Neuronal stem cell (in vitro differentiated cells): Measurements from ENCODE around the gene ARHGAP5.

Source experiments
- DNase-seq: peaks from one replicate; pipeline ENCODE4 v3.0.0-alpha.2; 2013; ENCODE audit warnings: low spot score
- H2AFZ ChIP-seq: one replicate; pipeline ENCODE4 v1.6.1; 2013; ENCODE audit warnings: mild to moderate bottlenecking, low read length, inconsistent platforms
- H2AK5ac ChIP-seq: 2 replicates; pipeline ENCODE4 v1.6.1; 2013; ENCODE audit warnings: low read depth, mild to moderate bottlenecking, inconsistent platforms, low read length, moderate library complexity, mixed read lengths
- H2BK120ac ChIP-seq: 2 replicates; pipeline ENCODE4 v1.6.1; 2013; ENCODE audit warnings: low read depth, mild to moderate bottlenecking, inconsistent platforms, low read length, moderate library complexity, mixed read lengths
- H2BK12ac ChIP-seq: one replicate; pipeline ENCODE4 v1.6.1; 2013; ENCODE audit warnings: low read length, inconsistent platforms
- H2BK15ac ChIP-seq: 2 replicates; pipeline ENCODE4 v1.6.1; 2013; ENCODE audit warnings: mild to moderate bottlenecking, low read length, inconsistent platforms, mixed read lengths
- H2BK5ac ChIP-seq: one replicate; pipeline ENCODE4 v1.6.1; 2013; ENCODE audit warnings: inconsistent platforms, mild to moderate bottlenecking, low read length, moderate library complexity
- H3K14ac ChIP-seq: one replicate; pipeline ENCODE4 v1.6.1; 2013; ENCODE audit warnings: low read length, inconsistent platforms
- H3K18ac ChIP-seq: 2 replicates; pipeline ENCODE4 v1.6.1; 2013; ENCODE audit warnings: low read length, inconsistent platforms
- H3K23ac ChIP-seq: 2 replicates; pipeline ENCODE4 v1.6.1; 2013; ENCODE audit warnings: low read depth, mild to moderate bottlenecking, mixed read lengths, low read length, inconsistent platforms; ENCODE audit not compliant: poor library complexity
- H3K27ac ChIP-seq: replicated peaks from 3 replicates; pipeline ENCODE4 v1.5.1; 2013; ENCODE audit warnings: low read length, inconsistent platforms
- H3K27me3 ChIP-seq, 3 experiments: 2 replicates each; pipeline ENCODE4 v1.6.1; 2013; ENCODE audit warnings: low read length in 3 of 3, mild to moderate bottlenecking in 2 of 3, inconsistent platforms in 1 of 3, low read depth in 1 of 3, mixed read lengths in 1 of 3, moderate library complexity in 1 of 3; ENCODE audit not compliant: control insufficient read depth in 3 of 3, insufficient read depth in 3 of 3
- H3K36me3 ChIP-seq, 2 donors: replicated peaks in 1 of 2; 2 replicates each; pipeline ENCODE4 v1.6.1; 2013; ENCODE audit warnings: low read length in 2 of 2; ENCODE audit not compliant: control insufficient read depth in 2 of 2, insufficient read depth in 2 of 2
- H3K4ac ChIP-seq: 2 replicates; pipeline ENCODE4 v1.6.1; 2013; ENCODE audit warnings: inconsistent platforms, mild to moderate bottlenecking, low read length, moderate library complexity
- H3K4me1 ChIP-seq, 2 donors: 1 replicate in 1 of 2; 2 replicates in 1 of 2; pipeline ENCODE4 v1.6.1; 2013; ENCODE audit warnings: low read length in 2 of 2, low read depth in 1 of 2; ENCODE audit not compliant: control insufficient read depth in 2 of 2, insufficient read depth in 1 of 2
- H3K4me2 ChIP-seq: one replicate; pipeline ENCODE4 v1.6.1; 2013; ENCODE audit warnings: mild to moderate bottlenecking, low read length, inconsistent platforms; ENCODE audit not compliant: insufficient read depth, poor library complexity, severe bottlenecking
- H3K4me3 ChIP-seq, 2 donors: 2 replicates each; pipeline ENCODE4 v1.5.1; 2013; ENCODE audit warnings: low read length in 2 of 2, mild to moderate bottlenecking in 2 of 2, inconsistent platforms in 1 of 2, moderate library complexity in 1 of 2
- H3K79me1 ChIP-seq: one replicate; pipeline ENCODE4 v1.6.1; 2013; ENCODE audit warnings: low read depth, mild to moderate bottlenecking, inconsistent platforms, low read length, moderate library complexity
- H3K9ac ChIP-seq: one replicate; pipeline ENCODE4 v1.6.1; 2013; ENCODE audit warnings: mild to moderate bottlenecking, low read depth, low read length, inconsistent platforms; ENCODE audit not compliant: poor library complexity
- H3K9me3 ChIP-seq, 2 donors: replicated peaks in 1 of 2; 2 replicates each; pipeline versions ENCODE3 to v1.6.1; 2013; ENCODE audit warnings: low read length in 2 of 2, mild to moderate bottlenecking in 2 of 2, inconsistent platforms in 1 of 2, low read depth in 1 of 2, mixed read lengths in 1 of 2, moderate library complexity in 1 of 2; ENCODE audit not compliant: control insufficient read depth in 2 of 2, insufficient read depth in 1 of 2
- H4K8ac ChIP-seq: one replicate; pipeline ENCODE4 v1.6.1; 2013; ENCODE audit warnings: low read depth, mild to moderate bottlenecking, inconsistent platforms, low read length, moderate library complexity
- H4K91ac ChIP-seq: one replicate; pipeline ENCODE4 v1.6.1; 2013; ENCODE audit warnings: low read length, low read depth, mild to moderate bottlenecking, inconsistent platforms; ENCODE audit not compliant: poor library complexity
- WGBS, 2 donors: extraction: QIAGEN DNeasy Blood & Tissue Kit; methylation state at CpG; one replicate each; pipeline ENCODE4 v1.1.7; 2013; ENCODE audit warnings: missing lambda C conversion rate in 2 of 2, mixed read lengths in 1 of 2; ENCODE audit not compliant: insufficient read length in 2 of 2, insufficient replicate concordance in 1 of 2; ENCODE audit errors: extremely low coverage in 2 of 2; 5-methylcytosine and 5-hydroxymethylcytosine counted together

The ARHGAP5 gene

DNA sequence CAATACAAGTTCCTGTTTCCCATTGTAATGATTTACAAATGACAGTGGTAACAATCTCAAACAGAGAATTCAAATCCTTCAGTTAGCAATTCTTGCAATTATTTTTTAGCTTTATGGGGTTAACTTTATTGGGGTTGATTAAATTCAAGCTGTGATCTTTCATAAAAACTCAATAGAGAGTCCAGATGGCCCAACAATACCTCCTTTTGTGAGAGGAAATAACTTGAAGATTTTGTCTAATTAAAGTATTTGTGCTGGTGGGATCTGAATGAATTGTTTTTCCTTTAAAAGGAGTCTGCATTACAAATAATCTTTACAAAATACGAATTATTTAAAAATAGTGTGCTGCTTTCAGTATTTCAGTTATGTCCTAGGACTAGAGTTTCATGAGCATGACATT, 4.4 kb upstream of the ARHGAP5 start:
- no peak overlapping the region for H3K18ac ChIP-seq
- H3K27ac ChIP-seq = no peak overlapping the region
- H4K91ac ChIP-seq = no peak overlapping the region
- no peak for DNase-seq
- no peak overlapping the region for H3K9ac ChIP-seq
- no peak overlapping the region for H3K4ac ChIP-seq
- H2AFZ ChIP-seq = no peak overlapping the region
- H2AK5ac ChIP-seq = no peak overlapping the region
- no peak overlapping the region for H3K14ac ChIP-seq
- H2BK120ac ChIP-seq = no peak overlapping the region
- no peak overlapping the region for H2BK15ac ChIP-seq
- H3K4me2 ChIP-seq = no peak overlapping the region
- H3K4me1 ChIP-seq = peaks cover 0 to 3% of the 10 kb centered on the region in 2 donors
- no peaks in the 10 kb centered on the region for H3K36me3 ChIP-seq
- no peak overlapping the region for H3K23ac ChIP-seq
- H2BK5ac ChIP-seq = no peak overlapping the region
- peaks cover 0 to 13% (median 0%) of the 10 kb centered on the region in 3 experiments for H3K27me3 ChIP-seq
- peaks cover 4% of the 10 kb centered on the region for H3K79me1 ChIP-seq
- H4K8ac ChIP-seq = no peak overlapping the region
- H3K9me3 ChIP-seq = no peaks in the 10 kb centered on the region
- H2BK12ac ChIP-seq = no peak overlapping the region
- H3K4me3 ChIP-seq = no peak overlapping the region
- no CpG with 5 or more reads among the region's 1 CpG for WGBS, 2 donors

DNA sequence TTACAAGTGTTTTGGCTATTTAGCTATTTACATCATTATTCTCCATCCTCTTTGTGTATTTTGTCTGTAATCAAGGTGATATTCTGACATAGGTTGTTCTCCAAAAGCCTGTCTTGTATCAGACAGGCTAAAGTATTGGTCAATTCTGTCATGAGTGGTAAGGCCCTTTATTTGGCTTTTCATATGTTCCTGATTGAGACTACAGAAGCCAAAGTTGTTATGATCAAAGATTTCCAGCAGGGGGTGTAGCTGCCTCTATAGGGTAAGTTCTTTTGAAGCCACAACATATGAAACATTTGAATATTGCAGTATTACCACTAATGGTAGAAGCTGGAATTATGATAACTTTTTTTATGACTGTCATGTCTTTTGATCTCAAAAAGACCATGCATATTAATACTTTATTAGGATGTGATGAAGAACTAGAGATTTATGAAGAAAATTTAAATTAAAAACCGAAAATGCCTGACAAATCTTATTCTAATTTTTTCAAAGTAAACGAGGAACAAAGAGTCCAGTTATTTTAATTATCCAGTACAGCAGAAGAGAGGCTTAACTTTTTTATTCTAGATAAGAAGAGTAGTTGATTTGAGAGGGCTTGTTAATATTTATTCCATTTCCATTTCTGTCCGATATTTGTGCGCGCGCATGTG, 3.4 kb upstream of the ARHGAP5 start:
- Histone ChIP-seq H4K91ac (no peak overlapping the region), H4K8ac (no peak overlapping the region), H3K36me3 (no peaks in the 10 kb centered on the region), H3K4ac (no peak overlapping the region), H3K4me3 (no peak overlapping the region), H2BK12ac (no peak overlapping the region), H2AK5ac (no peak overlapping the region), H3K27ac (no peak overlapping the region), H2BK120ac (no peak overlapping the region), H3K14ac (no peak overlapping the region), H3K9me3 (no peaks in the 10 kb centered on the region), H3K4me2 (no peak overlapping the region), H3K23ac (no peak overlapping the region), H2AFZ (no peak overlapping the region), H3K18ac (no peak overlapping the region), H2BK5ac (no peak overlapping the region), H3K4me1 (peaks cover 0 to 3% of the 10 kb centered on the region in 2 donors), H3K79me1 (peaks cover 4% of the 10 kb centered on the region), H3K27me3 (peaks cover 0 to 13% (median 0%) of the 10 kb centered on the region in 3 experiments), H3K9ac (no peak overlapping the region), H2BK15ac (no peak overlapping the region)
- peak; percentile 62 for DNase-seq
- no CpG with 5 or more reads among the region's 6 CpGs for whole genome bisulfite sequencing, 2 donors

DNA sequence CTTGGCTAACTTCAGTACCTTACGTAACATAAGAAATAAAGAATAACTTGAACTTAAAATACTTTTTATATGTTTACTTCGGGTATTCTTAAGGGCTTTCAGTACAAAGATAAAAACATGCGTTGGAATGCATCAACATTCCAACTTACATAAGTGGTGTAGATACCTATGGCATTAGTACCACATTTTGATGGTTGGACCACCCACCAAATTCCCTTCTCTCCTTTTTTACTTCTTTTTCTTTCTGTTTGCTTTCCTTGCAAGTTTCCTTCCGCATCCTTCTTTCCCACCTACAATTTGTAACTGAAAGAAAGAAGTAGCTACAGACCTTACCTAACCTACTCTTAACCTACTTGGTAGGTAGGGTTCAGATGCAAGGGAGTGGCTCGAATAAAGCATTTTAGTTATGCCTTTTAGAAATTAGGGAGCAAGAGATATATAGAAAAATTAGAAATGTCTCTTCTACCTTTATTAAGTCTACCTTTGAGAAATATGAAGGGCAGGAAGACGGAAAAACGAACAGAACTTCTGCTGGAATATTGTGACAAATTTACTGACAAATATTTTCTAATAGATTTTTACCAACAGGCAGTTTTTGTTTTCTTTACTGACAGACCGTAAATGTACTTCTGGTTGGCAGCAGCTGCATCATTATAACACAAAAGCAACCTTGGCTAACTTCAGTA, 2.1 kb upstream of the ARHGAP5 start:
- no CpG with 5 or more reads among the region's 8 CpGs for WGBS, 2 donors
- H2AFZ ChIP-seq = no peak overlapping the region
- H2BK5ac ChIP-seq = no peak overlapping the region
- no peak overlapping the region for H2BK12ac ChIP-seq
- H3K14ac ChIP-seq = no peak overlapping the region
- H3K36me3 ChIP-seq = no peaks in the 10 kb centered on the region
- no peak overlapping the region for H2BK120ac ChIP-seq
- H3K23ac ChIP-seq = no peak overlapping the region
- no peak overlapping the region for H4K91ac ChIP-seq
- no peak overlapping the region for H3K4me2 ChIP-seq
- H3K79me1 ChIP-seq = peaks cover 4% of the 10 kb centered on the region
- peaks cover 0 to 6% of the 10 kb centered on the region in 2 donors for H3K4me1 ChIP-seq
- H3K9ac ChIP-seq = no peak overlapping the region
- no peak for DNase-seq
- no peak overlapping the region for H3K18ac ChIP-seq
- H3K9me3 ChIP-seq = no peaks in the 10 kb centered on the region
- H3K27ac ChIP-seq = no peak overlapping the region
- no peak overlapping the region for H4K8ac ChIP-seq
- H3K4ac ChIP-seq = no peak overlapping the region
- no peak overlapping the region for H2BK15ac ChIP-seq
- H3K4me3 ChIP-seq = peak overlapping the region in 1 of 2 donors; percentile 2
- peaks cover 0 to 13% (median 0%) of the 10 kb centered on the region in 3 experiments for H3K27me3 ChIP-seq
- H2AK5ac ChIP-seq = no peak overlapping the region

DNA sequence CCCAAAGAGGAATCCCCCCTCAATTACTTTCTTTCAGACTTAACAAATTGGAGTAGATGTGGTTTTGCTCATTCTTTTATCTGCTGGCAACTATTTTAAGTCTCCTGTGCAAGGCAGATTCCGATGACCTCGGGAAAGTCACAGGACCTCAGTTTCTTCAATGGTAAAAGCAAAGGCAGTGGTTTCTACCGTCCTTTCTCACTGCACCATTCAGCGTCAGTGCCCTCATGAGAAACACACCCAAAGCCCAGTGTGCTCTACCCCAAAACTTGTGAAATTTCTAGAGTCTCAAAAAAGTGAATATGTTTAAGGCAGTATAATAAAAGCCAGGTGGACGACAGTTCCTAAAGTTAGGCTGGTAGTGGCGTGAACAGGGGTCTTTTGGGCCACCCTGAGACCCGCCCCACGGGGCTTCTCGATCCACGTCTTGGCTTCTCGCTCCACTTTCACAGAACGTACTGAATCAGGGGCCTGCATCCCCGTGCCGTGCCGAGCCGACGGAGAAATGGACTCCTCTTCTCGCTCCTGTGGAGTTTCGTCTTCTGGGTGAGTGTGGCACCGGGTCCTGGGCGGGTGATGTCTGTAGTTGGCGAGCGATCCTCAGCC, 1.3 kb upstream of the ARHGAP5 start:
- Histone ChIP-seq H3K27ac (peak overlapping the region; percentile 97), H2AK5ac (peak overlapping the region; percentile 61), H3K4me3 (peak overlapping the region; percentile 91 to 97), H3K14ac (peak overlapping the region; percentile 49), H3K4ac (no peak overlapping the region), H3K23ac (no peak overlapping the region), H3K27me3 (peaks cover 0 to 13% (median 0%) of the 10 kb centered on the region in 3 experiments), H4K8ac (no peak overlapping the region), H3K36me3 (no peaks in the 10 kb centered on the region), H4K91ac (no peak overlapping the region), H3K4me1 (peaks cover 0 to 6% of the 10 kb centered on the region in 2 donors), H3K79me1 (peaks cover 4% of the 10 kb centered on the region), H2BK5ac (peak overlapping the region; percentile 59), H2BK15ac (peak overlapping the region; percentile 77), H3K4me2 (peak overlapping the region; percentile 68), H2BK120ac (no peak overlapping the region), H3K9ac (peak overlapping the region; percentile 91), H3K9me3 (no peaks in the 10 kb centered on the region), H3K18ac (peak overlapping the region; percentile 94), H2AFZ (peak overlapping the region; percentile 99), H2BK12ac (no peak overlapping the region)
- no CpG with 5 or more reads among the region's 23 CpGs for WGBS, 2 donors
- peak; percentile 20 for DNase-seq
